Measurements from ENCODE around the gene NCKAP1. TPM values are rescaled to one million over a fixed set of nuclear protein-coding genes. Genes with fewer than 3 reads are reported as not detected.
"Not testable (repeated sequence)": the region's sequence is repeated elsewhere in the genome, so short reads cannot be mapped to it uniquely, and the experiment has no call there.

Gene NCKAP1
- total RNA-seq, 1 experiment from 2014 or later: 162 TPM

- ChIA-PET CTCF (no interaction called here), POLR2A (no interaction called here)
- peaks cover 16% of the 10 kb centered on the region for H3K4me1 ChIP-seq
- H3K36me3 ChIP-seq (ENCODE audit: control insufficient read depth, insufficient read depth, low read length): 0 out of 2 replicates have a peak, but pooled peaks cover 1% of the 10 kb centered on the region
- H3K4me1 Mint-ChIP-seq (ENCODE audit: low read depth, unreplicated experiment): peaks cover 29% of the 10 kb centered on the region
- peaks cover 11% of the 10 kb centered on the region for H3K9me3 Mint-ChIP-seq (ENCODE audit: unreplicated experiment)
- BruUV-seq (replicated peaks): no TSS peak
- H3K27ac Mint-ChIP-seq (ENCODE audit: unreplicated experiment): no peak overlapping the region
- no peaks in the 10 kb centered on the region for H3K27me3 ChIP-seq (replicated peaks; ENCODE audit: control insufficient read depth, insufficient read depth, low read length)
- peaks cover 92% of the 10 kb centered on the region for H3K36me3 Mint-ChIP-seq (ENCODE audit: insufficient read depth, unreplicated experiment)
- TF ChIP-seq, protein P1, sequence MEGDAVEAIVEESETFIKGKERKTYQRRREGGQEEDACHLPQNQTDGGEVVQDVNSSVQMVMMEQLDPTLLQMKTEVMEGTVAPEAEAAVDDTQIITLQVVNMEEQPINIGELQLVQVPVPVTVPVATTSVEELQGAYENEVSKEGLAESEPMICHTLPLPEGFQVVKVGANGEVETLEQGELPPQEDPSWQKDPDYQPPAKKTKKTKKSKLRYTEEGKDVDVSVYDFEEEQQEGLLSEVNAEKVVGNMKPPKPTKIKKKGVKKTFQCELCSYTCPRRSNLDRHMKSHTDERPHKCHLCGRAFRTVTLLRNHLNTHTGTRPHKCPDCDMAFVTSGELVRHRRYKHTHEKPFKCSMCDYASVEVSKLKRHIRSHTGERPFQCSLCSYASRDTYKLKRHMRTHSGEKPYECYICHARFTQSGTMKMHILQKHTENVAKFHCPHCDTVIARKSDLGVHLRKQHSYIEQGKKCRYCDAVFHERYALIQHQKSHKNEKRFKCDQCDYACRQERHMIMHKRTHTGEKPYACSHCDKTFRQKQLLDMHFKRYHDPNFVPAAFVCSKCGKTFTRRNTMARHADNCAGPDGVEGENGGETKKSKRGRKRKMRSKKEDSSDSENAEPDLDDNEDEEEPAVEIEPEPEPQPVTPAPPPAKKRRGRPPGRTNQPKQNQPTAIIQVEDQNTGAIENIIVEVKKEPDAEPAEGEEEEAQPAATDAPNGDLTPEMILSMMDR (IDR thresholded peaks at IDR 0.05; ENCODE audit: insufficient read depth in 1 of 2, low read depth in 1 of 2, low read length in 1 of 2, severe bottlenecking in 1 of 2, unreplicated experiment in 1 of 2): no peak
- no peak overlapping the region for H3K4me3 Mint-ChIP-seq (ENCODE audit: unreplicated experiment)
- intact Hi-C loops (cut with micrococcal nuclease; ENCODE audit: unreplicated experiment): no loop called here
- H3K4me3 ChIP-seq (ENCODE audit: low read depth, low read length): no peak overlapping the region
- no peaks in the 10 kb centered on the region for H3K27me3 Mint-ChIP-seq (ENCODE audit: insufficient read depth, unreplicated experiment)
- no peak for DNase-seq
- no peaks in the 10 kb centered on the region for H3K9me3 ChIP-seq
Observed at GRCh38 chr2:182970486-182970885, 67.8 kb downstream of the NCKAP1 start.

DNA sequence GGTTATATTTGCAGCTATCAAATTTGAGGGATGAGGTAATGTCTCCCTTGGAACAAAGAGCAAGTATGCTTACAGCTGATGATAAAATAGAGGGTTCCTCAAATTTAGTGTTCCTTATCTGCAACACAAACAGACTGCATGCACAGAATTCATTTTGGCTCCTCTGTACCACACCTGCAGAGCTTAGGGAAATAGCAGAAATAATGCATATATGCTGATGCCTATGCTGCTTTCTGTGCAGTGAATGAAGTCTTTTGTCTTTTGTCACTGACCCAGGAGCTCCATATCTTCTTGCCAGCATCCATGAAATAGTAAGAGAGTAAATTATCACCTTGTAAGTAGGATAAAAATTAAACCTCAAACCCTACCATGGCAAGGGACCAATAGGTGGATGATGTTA is 69.8 kb downstream of the NCKAP1 start:
- Mint-ChIP-seq H3K4me3 (ENCODE audit: unreplicated experiment) (no peak overlapping the region), H3K27me3 (ENCODE audit: insufficient read depth, unreplicated experiment) (no peaks in the 10 kb centered on the region), H3K36me3 (ENCODE audit: insufficient read depth, unreplicated experiment) (peaks cover 78% of the 10 kb centered on the region), H3K9me3 (ENCODE audit: unreplicated experiment) (peaks cover 11% of the 10 kb centered on the region), H3K4me1 (ENCODE audit: low read depth, unreplicated experiment) (peaks cover 24% of the 10 kb centered on the region), H3K27ac (ENCODE audit: unreplicated experiment) (no peak overlapping the region)
- POLR2A ChIA-PET: no interaction called here
- no peaks in the 10 kb centered on the region for H3K27me3 ChIP-seq (replicated peaks; ENCODE audit: control insufficient read depth, insufficient read depth, low read length)
- no TSS peak for BruUV-seq (replicated peaks)
- TF ChIP-seq, protein P1 (IDR thresholded peaks at IDR 0.05; ENCODE audit: insufficient read depth in 1 of 2, low read depth in 1 of 2, low read length in 1 of 2, severe bottlenecking in 1 of 2, unreplicated experiment in 1 of 2): no peak
- CTCF ChIA-PET: no interaction called here
- H3K4me3 ChIP-seq (ENCODE audit: low read depth, low read length): no peak overlapping the region
- no peak for DNase-seq
- peaks cover 2% of the 10 kb centered on the region for H3K4me1 ChIP-seq
- no peaks in the 10 kb centered on the region for H3K9me3 ChIP-seq
- intact Hi-C loops (cut with micrococcal nuclease; ENCODE audit: unreplicated experiment): no loop called here
- 0 out of 2 replicates have a peak, but pooled peaks cover 1% of the 10 kb centered on the region for H3K36me3 ChIP-seq (ENCODE audit: control insufficient read depth, insufficient read depth, low read length)

DNA sequence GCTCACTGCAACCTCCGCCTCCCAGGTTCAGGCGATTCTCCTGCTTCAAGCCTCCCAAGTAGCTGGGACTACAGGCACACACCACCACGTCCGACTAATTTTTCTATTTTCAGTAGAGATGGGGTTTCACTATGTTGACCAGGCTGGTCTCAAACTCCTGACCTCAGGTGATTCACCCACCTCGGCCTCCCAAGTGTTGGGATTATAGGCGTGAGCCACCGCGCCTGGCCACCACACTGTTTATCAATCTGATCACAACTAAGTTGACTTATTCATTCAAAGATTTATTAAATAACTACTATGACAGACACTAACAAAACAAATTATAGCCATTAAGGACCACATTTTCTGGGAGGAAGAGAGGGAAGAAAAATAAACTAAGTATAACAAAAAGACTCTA is 71.9 kb downstream of the NCKAP1 start:
- H3K9me3 ChIP-seq; H3K36me3 ChIP-seq (ENCODE audit: control insufficient read depth, insufficient read depth, low read length); intact Hi-C loops (cut with micrococcal nuclease; ENCODE audit: unreplicated experiment); H3K4me3 ChIP-seq (ENCODE audit: low read depth, low read length); H3K4me1 ChIP-seq; H3K9me3 Mint-ChIP-seq (ENCODE audit: unreplicated experiment); POLR2A ChIA-PET; DNase-seq; CTCF ChIA-PET; H3K4me3 Mint-ChIP-seq (ENCODE audit: unreplicated experiment); H3K27ac Mint-ChIP-seq (ENCODE audit: unreplicated experiment); H3K27me3 ChIP-seq (replicated peaks; ENCODE audit: control insufficient read depth, insufficient read depth, low read length); BruUV-seq (replicated peaks); H3K27me3 Mint-ChIP-seq (ENCODE audit: insufficient read depth, unreplicated experiment): not testable (repeated sequence)
- Mint-ChIP-seq H3K4me1 (ENCODE audit: low read depth, unreplicated experiment) (peaks cover 18% of the 10 kb centered on the region), H3K36me3 (ENCODE audit: insufficient read depth, unreplicated experiment) (peaks cover 76% of the 10 kb centered on the region)

DNA sequence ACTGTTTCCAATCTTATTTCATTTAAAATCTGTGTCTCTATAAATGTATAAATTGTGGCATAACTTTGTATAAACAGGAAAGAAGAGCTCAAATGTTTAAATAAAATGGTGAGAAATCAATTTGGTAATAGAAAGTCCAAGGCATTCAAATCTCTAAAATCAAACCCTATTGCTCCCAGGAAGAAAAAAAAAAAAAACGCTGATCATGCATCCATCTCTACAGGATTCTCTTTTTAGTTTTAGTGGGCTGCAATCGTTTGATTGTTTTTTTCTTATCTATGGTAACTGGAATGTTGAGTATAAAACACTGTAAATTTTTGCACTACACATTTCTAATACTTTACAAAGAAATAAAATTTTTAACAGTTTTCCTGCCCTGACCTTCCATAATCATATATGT is 75.6 kb downstream of the NCKAP1 start:
- TF ChIP-seq, protein P1 (IDR thresholded peaks at IDR 0.05; ENCODE audit: insufficient read depth in 1 of 2, low read depth in 1 of 2, low read length in 1 of 2, severe bottlenecking in 1 of 2, unreplicated experiment in 1 of 2): no peak
- Histone ChIP-seq H3K4me1 (no peaks in the 10 kb centered on the region), H3K36me3 (ENCODE audit: control insufficient read depth, insufficient read depth, low read length) (no peaks in the 10 kb centered on the region), H3K4me3 (ENCODE audit: low read depth, low read length) (no peak overlapping the region), H3K9me3 (no peaks in the 10 kb centered on the region), H3K27me3 (replicated peaks; ENCODE audit: control insufficient read depth, insufficient read depth, low read length) (no peaks in the 10 kb centered on the region)
- intact Hi-C loops (cut with micrococcal nuclease; ENCODE audit: unreplicated experiment): no loop called here
- Mint-ChIP-seq H3K4me1 (ENCODE audit: low read depth, unreplicated experiment) (no peaks in the 10 kb centered on the region), H3K27ac (ENCODE audit: unreplicated experiment) (no peak overlapping the region), H3K4me3 (ENCODE audit: unreplicated experiment) (no peak overlapping the region), H3K36me3 (ENCODE audit: insufficient read depth, unreplicated experiment) (peaks cover 69% of the 10 kb centered on the region), H3K27me3 (ENCODE audit: insufficient read depth, unreplicated experiment) (no peaks in the 10 kb centered on the region), H3K9me3 (ENCODE audit: unreplicated experiment) (no peaks in the 10 kb centered on the region)
- DNase-seq: no peak
- POLR2A ChIA-PET: no interaction called here
- CTCF ChIA-PET: no interaction called here
- no TSS peak for BruUV-seq (replicated peaks)

DNA sequence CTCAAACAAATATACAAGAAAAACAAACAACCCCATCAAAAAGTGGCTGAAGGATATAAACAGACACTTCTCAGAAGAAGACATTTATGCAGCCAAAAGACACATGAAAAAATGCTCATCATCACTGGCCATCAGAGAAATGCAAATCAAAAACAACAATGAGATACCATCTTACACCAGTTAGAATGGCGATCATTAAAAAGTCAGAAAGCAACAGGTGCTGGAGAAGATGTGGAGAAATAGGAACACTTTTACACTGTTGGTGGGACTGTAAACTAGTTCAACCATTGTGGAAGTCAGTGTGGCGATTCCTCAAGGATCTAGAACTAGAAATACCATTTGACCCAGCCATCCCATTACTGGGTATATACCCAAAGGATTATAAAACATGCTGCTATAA is 77.4 kb downstream of the NCKAP1 start:
- H3K36me3 Mint-ChIP-seq (ENCODE audit: insufficient read depth, unreplicated experiment): peaks cover 67% of the 10 kb centered on the region
- H3K4me1 Mint-ChIP-seq (ENCODE audit: low read depth, unreplicated experiment); H3K4me1 ChIP-seq; BruUV-seq (replicated peaks); H3K4me3 ChIP-seq (ENCODE audit: low read depth, low read length); CTCF ChIA-PET; intact Hi-C loops (cut with micrococcal nuclease; ENCODE audit: unreplicated experiment); DNase-seq; H3K36me3 ChIP-seq (ENCODE audit: control insufficient read depth, insufficient read depth, low read length); H3K27ac Mint-ChIP-seq (ENCODE audit: unreplicated experiment); H3K9me3 ChIP-seq; H3K27me3 Mint-ChIP-seq (ENCODE audit: insufficient read depth, unreplicated experiment); H3K9me3 Mint-ChIP-seq (ENCODE audit: unreplicated experiment); H3K4me3 Mint-ChIP-seq (ENCODE audit: unreplicated experiment); H3K27me3 ChIP-seq (replicated peaks; ENCODE audit: control insufficient read depth, insufficient read depth, low read length); POLR2A ChIA-PET: not testable (repeated sequence)

All from Caco-2 (cell line).